LNCaP clone FGC (cell line): ENCODE results near the gene PPARD.
"Not testable (repeated sequence)": the region's sequence is repeated elsewhere in the genome, so short reads cannot be mapped to it uniquely, and the experiment has no call there.

ENCODE experiments used
- DNase-seq: peaks from one replicate; pipeline ENCODE4 v3.0.0-alpha.2; 2011; ENCODE audit warnings: low read depth
- H3K4me3 ChIP-seq: 2 replicates; pipeline ENCODE4 v1.5.1; 2011; ENCODE audit warnings: mild to moderate bottlenecking, low read depth, low read length, control low read depth
- TF ChIP-seq, protein P1 (sequence below): IDR thresholded peaks from 2 replicates; pipeline ENCODE4 v1.5.1; 2012; ENCODE audit warnings: mild to moderate bottlenecking; ENCODE audit not compliant: control insufficient read depth, insufficient read depth; ENCODE audit errors: extremely low read depth

Gene PPARD

DNA sequence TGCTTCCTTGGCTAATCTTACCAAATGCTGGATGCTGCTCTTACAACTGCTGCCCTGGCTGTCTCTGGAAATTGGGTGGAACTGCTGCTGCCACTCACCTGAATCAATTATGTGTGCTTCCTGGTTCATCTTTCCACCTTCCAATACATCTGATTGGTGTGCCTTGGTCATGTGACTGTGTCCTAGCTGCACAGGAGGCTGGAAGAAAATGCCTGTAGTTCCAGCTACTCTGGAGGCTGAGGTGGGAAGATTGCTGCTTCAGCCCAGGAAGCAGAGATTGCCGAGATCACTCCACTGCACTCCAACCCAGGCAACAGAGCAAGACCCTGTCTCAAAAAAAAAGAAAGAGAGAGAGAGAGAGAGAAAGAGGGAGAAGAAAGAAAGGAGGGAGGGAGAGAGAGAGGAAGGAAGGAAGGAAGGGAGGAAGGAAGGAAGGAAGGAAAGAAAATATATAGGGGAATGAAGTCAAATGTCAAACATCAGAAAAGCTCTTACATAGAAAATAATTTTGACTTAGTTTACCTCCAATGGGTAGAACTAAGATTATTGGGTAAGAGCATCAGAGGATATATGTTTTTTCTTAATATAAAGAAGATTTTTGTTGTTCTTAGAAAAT is 14.1 kb upstream of the PPARD start:
- no peak for DNase-seq
- TF ChIP-seq, protein P1, sequence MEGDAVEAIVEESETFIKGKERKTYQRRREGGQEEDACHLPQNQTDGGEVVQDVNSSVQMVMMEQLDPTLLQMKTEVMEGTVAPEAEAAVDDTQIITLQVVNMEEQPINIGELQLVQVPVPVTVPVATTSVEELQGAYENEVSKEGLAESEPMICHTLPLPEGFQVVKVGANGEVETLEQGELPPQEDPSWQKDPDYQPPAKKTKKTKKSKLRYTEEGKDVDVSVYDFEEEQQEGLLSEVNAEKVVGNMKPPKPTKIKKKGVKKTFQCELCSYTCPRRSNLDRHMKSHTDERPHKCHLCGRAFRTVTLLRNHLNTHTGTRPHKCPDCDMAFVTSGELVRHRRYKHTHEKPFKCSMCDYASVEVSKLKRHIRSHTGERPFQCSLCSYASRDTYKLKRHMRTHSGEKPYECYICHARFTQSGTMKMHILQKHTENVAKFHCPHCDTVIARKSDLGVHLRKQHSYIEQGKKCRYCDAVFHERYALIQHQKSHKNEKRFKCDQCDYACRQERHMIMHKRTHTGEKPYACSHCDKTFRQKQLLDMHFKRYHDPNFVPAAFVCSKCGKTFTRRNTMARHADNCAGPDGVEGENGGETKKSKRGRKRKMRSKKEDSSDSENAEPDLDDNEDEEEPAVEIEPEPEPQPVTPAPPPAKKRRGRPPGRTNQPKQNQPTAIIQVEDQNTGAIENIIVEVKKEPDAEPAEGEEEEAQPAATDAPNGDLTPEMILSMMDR = no peak
- H3K4me3 ChIP-seq = no peak overlapping the region

DNA sequence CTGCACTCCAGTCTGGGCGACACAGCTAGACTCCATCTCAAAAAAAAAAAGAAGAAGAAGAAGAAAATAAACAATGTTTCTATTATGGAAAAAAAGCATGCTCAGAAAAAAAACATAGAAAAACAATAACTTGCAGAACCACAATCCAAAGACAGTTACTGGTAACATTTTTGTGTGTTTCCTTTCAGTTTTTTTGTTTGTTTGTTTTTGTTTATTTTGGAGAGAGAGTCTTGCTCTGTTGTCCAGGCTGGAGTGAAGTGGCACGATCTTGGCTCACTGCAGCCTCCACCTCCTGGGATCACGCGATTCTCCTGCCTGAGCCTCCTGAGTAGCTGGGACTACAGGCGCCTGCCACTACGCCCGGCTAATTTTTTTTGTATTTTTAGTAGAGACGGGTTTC is 13.4 kb upstream of the PPARD start:
- DNase-seq, H3K4me3 ChIP-seq: not testable (repeated sequence)

DNA sequence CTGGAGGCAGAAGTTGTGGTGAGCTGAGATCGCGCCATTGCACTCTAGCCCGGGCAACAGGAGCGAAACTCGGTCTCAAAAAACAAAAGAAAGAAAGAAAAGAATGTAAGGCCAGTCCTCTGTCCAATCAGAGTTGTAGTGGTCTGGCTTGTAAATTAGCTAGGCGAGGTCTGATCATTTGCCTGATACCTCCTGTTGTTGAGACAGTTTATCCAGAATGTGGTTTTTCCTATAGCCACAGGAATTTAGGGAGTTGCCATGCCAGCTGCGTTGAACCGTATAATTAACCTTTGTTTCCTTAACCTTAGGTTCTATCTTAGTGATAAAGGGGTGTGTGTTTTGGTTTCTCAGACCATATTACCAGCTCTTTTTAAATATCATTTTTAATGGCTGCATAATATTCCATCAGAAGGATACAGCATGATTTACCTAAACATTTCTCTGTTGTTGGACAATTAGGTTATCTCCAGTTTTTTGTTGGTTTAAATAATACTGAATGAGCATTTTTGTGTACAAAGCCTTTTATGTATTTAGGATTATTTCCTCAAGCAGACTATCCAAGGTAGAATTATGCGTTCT is 11.7 kb upstream of the PPARD start:
- TF ChIP-seq, protein P1 = no peak
- no peak for DNase-seq
- H3K4me3 ChIP-seq = no peak overlapping the region

DNA sequence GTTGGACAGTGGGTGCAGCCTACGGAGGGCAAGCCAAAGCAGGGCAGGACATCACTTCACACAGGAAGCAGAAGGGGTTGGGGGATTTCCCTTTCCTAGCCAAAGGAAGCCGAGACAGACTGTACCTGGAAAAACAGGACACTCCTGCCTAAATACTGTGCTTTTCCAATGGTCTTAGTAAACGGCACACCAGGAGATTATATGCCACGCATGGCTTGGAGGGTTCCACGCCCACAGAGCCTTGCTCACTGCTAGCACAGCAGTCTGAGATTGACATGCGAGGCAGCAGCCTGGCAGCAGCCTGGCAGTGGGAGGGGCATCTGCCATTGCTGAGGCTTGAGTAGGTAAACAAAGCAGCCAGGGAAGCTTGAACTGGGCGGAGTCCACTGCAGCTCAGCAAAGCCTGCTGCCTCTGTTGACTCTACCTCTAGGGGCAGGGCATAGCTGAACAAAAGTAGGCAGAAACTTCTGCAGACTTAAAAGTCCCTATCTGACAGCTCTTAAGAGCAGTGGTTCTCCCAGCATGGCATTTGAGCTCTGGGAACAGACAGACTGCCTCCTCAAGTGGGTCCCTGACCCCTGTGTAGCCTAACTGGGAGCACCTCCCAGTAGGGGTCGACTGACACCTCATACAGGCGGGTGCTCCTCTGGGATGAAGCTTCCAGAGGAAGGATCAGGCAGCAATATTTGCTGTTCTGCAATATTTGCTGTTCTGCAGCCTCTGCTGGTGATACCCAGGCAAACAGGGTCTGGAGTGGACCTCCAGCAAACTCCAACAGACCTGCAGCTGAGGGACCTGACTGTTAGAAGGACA is 10.1 kb upstream of the PPARD start:
- TF ChIP-seq, protein P1 = peak; percentile 21; the same call in 1 of the 2 replicates
- H3K4me3 ChIP-seq = 0 out of 2 replicates have a peak overlapping the region, but pooled peaks have one; percentile 18
- DNase-seq = peak; percentile 79

DNA sequence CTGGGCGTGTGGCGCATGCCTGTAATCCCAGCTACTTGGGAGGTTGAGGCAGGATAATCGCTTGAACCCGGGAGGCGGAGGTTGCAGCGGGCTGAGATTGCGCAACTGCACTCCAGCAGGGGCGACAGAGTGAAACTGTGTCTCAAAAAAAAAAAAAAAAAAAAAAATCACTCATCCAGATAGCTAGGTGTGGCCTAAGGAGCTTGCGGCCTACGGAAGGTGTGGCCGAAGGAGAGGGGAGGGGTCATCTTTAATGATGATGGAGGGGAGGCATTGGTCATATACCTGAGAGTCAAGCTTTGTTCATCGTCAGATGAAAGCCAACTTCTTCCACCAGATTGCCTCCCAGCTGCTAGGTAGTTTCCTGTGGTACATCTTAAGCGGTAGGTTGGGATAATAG is 801 bp upstream of the PPARD start:
- TF ChIP-seq, protein P1 = no peak

DNA sequence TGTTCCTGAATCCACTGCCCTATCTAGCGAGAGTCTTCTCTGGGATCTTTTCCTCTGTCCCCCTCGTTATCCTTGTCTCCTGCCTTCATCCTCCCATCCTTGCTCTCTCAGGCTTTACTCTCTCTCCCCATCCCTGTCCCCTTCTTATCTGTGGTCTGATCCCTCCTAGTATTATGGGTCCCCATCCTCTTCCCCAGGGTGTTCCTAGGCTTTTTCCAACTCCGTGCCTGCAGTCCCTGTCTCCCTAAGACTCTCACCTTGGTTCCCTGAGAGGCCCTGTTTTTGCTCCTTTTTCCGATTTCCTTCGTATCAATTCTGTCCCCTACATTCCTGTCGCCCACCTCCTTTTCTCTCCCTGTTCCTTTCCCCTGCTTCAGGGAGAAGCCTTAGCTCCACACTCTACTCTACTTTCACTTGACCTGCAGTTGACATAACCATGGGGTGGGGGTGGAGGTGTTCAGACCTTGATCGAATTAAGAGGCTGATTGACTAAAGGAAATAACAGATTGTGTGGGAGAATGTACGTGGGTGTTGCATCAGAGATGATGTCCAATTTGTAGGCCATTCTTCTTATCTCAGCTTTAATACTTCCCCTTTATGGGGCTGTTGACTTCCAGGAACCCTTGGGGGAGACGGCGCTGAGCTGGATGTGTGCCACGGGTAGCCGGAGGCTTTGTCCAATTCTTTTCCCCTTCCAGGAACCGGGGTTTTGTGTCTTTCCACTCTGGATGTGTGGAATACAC is 905 bp downstream of the PPARD start:
- no peak for DNase-seq
- H3K4me3 ChIP-seq = peak overlapping the region; percentile 80
- TF ChIP-seq, protein P1 = no peak

More for the DNA sequence above, 801 bp upstream of the PPARD start:
- no peak for DNase-seq
- H3K4me3 ChIP-seq = no peak overlapping the region
